MCF 10A (cell line): Measurements from ENCODE around the gene NOXRED1. TPM values are rescaled to one million over a fixed set of nuclear protein-coding genes. Genes with fewer than 3 reads are reported as not detected.

Experiments
- BruUV-seq: library from RNA; stranded (reverse); fragments of 400-500 nt; replicated peaks from 2 replicates; lab custom pipeline; 2021; lab: Mats Ljungman, UMichigan
- CTCF ChIA-PET: fragments of 300-600 bp; sonication (Branson Sonifier 250); formaldehyde crosslinking; extraction: SDS; loops from one replicate; lab custom pipeline; 2021; ENCODE audit warnings: antibody characterized with exemption, inconsistent platforms; lab: Yijun Ruan, JAX
- POLR2A ChIA-PET: fragments of 300-600, 350-650 bp; sonication (Branson Sonifier 250); formaldehyde crosslinking; extraction: SDS; loops from one replicate; lab custom pipeline; 2020; ENCODE audit warnings: antibody characterized with exemption, inconsistent platforms; lab: Yijun Ruan, JAX
- DNase-seq: peaks from one replicate; pipeline ENCODE4 v3.0.0-alpha.2; 2018; ENCODE audit not compliant: unreplicated experiment
- H3K27ac Mint-ChIP-seq: one replicate; pipeline ENCODE4 v1.8.0; 2022; ENCODE audit warnings: mild to moderate bottlenecking, low read depth, mixed read lengths; ENCODE audit not compliant: unreplicated experiment
- H3K27me3 Mint-ChIP-seq: one replicate; pipeline ENCODE4 v1.8.0; 2022; ENCODE audit warnings: mixed read lengths; ENCODE audit not compliant: insufficient read depth, unreplicated experiment
- H3K36me3 Mint-ChIP-seq: one replicate; pipeline ENCODE4 v1.8.0; 2022; ENCODE audit warnings: mild to moderate bottlenecking, moderate library complexity, mixed read lengths; ENCODE audit not compliant: insufficient read depth, unreplicated experiment
- H3K4me1 Mint-ChIP-seq: one replicate; pipeline ENCODE4 v1.8.0; 2022; ENCODE audit warnings: mixed read lengths; ENCODE audit not compliant: insufficient read depth, unreplicated experiment
- H3K4me3 Mint-ChIP-seq: one replicate; pipeline ENCODE4 v1.8.0; 2022; ENCODE audit warnings: mild to moderate bottlenecking, moderate library complexity, mixed read lengths; ENCODE audit not compliant: unreplicated experiment
- H3K9me3 Mint-ChIP-seq: one replicate; pipeline ENCODE4 v1.8.0; 2022; ENCODE audit warnings: mixed read lengths; ENCODE audit not compliant: unreplicated experiment
- CTCF ChIP-seq: fragments of 200-600 bp; IDR thresholded peaks from one replicate; pipeline ENCODE4 v1.8.0; 2022; ENCODE audit warnings: antibody characterized with exemption, mild to moderate bottlenecking; ENCODE audit not compliant: unreplicated experiment
- intact Hi-C: fragments of 100-400 bp; cut with micrococcal nuclease; formaldehyde crosslinking; loops from 2 replicates; pipeline ENCODE4 v1.14.1; 2022
- total RNA-seq: library from RNA; stranded (reverse); gene quantifications from 2 replicates; pipeline ENCODE4 v1.2.3, GENCODE V29; 2022

Gene NOXRED1
- total RNA-seq, 1 experiment from 2014 or later, result 0.58 TPM

- H3K36me3 Mint-ChIP-seq, result no peaks in the 10 kb centered on the region
- POLR2A ChIA-PET, result interaction anchor here (0.6 to 3.0 kb wide), 20 partner anchors 8 to 565 kb away, joined by 3 to 15 read pairs (median 4); partner anchors contain the start of genes ANGEL1, GSTZ1, POMT2 and TMEM63C
- H3K27me3 Mint-ChIP-seq, result no peaks in the 10 kb centered on the region
- DNase-seq, result no peak
- no peaks in the 10 kb centered on the region for H3K9me3 Mint-ChIP-seq
- peaks cover 12% of the 10 kb centered on the region for H3K4me1 Mint-ChIP-seq
- no peak for TF ChIP-seq CTCF
- intact Hi-C loops, result no loop called here
- no peak overlapping the region for H3K4me3 Mint-ChIP-seq
- BruUV-seq, result no TSS peak
- no peak overlapping the region for H3K27ac Mint-ChIP-seq
- CTCF ChIA-PET, result interaction anchor here (0.6 to 1.3 kb wide), 4 partner anchors 11 to 1722 kb away, joined by 3 to 8 read pairs (median 4); no protein-coding TSS in a partner anchor
Observed at GRCh38 chr14:77377502-77377844, 45.9 kb downstream of the NOXRED1 start.

GRCh38 chr14:77376771-77377501 is 46.4 kb downstream of the NOXRED1 start, which contains the start of the genes SAMD15 and TMED8:
SAMD15 (plus strand) TSS chr14:77377379; CDS start chr14:77377419, 40 bp downstream.
TMED8 (minus strand) TSS chr14:77377094; CDS start chr14:77377053, 41 bp downstream.
- H3K9me3 Mint-ChIP-seq, result no peaks in the 10 kb centered on the region
- H3K27ac Mint-ChIP-seq, result no peak within 1 kb of the TSS
- H3K4me3 Mint-ChIP-seq, result no peak within 1 kb of the TSS
- H3K4me1 Mint-ChIP-seq, result peaks cover 12% of the 10 kb centered on the region
- CTCF ChIA-PET, result interaction anchor here (0.6 to 1.3 kb wide), 4 partner anchors 10 to 1722 kb away, joined by 3 to 8 read pairs (median 4); no protein-coding TSS in a partner anchor
- H3K36me3 Mint-ChIP-seq, result no peaks in the 10 kb centered on the region
- TF ChIP-seq CTCF, result peak; percentile 13
- intact Hi-C loops, result no loop called here
- no peaks in the 10 kb centered on the region for H3K27me3 Mint-ChIP-seq
- BruUV-seq, result no TSS peak
- peak; percentile 75 for DNase-seq
- POLR2A ChIA-PET, result interaction anchor here (0.6 to 3.0 kb wide), 22 partner anchors 9 to 564 kb away, joined by 3 to 15 read pairs (median 3); partner anchors contain the start of genes ANGEL1, GSTZ1, POMT2 and TMEM63C

- POLR2A ChIA-PET, result interaction anchor here (0.7 to 3.0 kb wide), 15 partner anchors 16 to 563 kb away, joined by 3 to 15 read pairs (median 4); partner anchors contain the start of genes ANGEL1, GSTZ1, POMT2 and VIPAS39
- peaks cover 12% of the 10 kb centered on the region for H3K4me1 Mint-ChIP-seq
- no peaks in the 10 kb centered on the region for H3K9me3 Mint-ChIP-seq
- TSS peak; percentile 41 for BruUV-seq
- CTCF ChIA-PET, result interaction anchor here (1.0 to 1.3 kb wide), 2 partner anchors 9 to 224 kb away, joined by 3 to 8 read pairs; no protein-coding TSS in a partner anchor
- intact Hi-C loops, result no loop called here
- H3K27ac Mint-ChIP-seq, result no peak overlapping the region
- no peak for TF ChIP-seq CTCF
- H3K4me3 Mint-ChIP-seq, result no peak overlapping the region
- H3K36me3 Mint-ChIP-seq, result no peaks in the 10 kb centered on the region
- no peaks in the 10 kb centered on the region for H3K27me3 Mint-ChIP-seq
- peak; percentile 21 for DNase-seq
Observed at GRCh38 chr14:77375973-77376770, 47.2 kb downstream of the NOXRED1 start.
